Tibial nerve (tissue), 4 donors: Measurements from ENCODE around the gene GPR152. TPM values are rescaled to one million over a fixed set of nuclear protein-coding genes. Genes with fewer than 3 reads are reported as not detected.
"Not testable (repeated sequence)": the region's sequence is repeated elsewhere in the genome, so short reads cannot be mapped to it uniquely, and the experiment has no call there.

Experiments used
- DNase-seq, 2 donors: peaks; one replicate each; pipeline ENCODE4 v3.0.0-alpha.2; 2019; ENCODE audit warnings: low spot score in 2 of 2
- H3K27ac ChIP-seq, 4 donors: fragments of 200-600 bp; sonication (generic) in 3 of 4; one replicate each; pipeline ENCODE4 v1.5.1; 2017 to 2019; ENCODE audit warnings: mild to moderate bottlenecking in 1 of 4
- H3K27me3 ChIP-seq, 2 donors: fragments of 200-600 bp; sonication (generic) in 1 of 2; one replicate each; pipeline versions ENCODE4 v1.5.1 to v1.6.0; 2017 to 2019
- H3K36me3 ChIP-seq, 3 donors: fragments of 200-600 bp; sonication (generic); one replicate each; pipeline ENCODE4 v1.5.1; 2018 to 2019
- H3K4me1 ChIP-seq, 4 donors: fragments of 200-600 bp; sonication (generic) in 3 of 4; one replicate each; pipeline ENCODE4 v1.5.1; 2017 to 2019
- H3K4me3 ChIP-seq, 4 donors: fragments of 200-600 bp; sonication (generic) in 3 of 4; one replicate each; pipeline ENCODE4 v1.5.1; 2017 to 2019; ENCODE audit warnings: mild to moderate bottlenecking in 1 of 4, moderate library complexity in 1 of 4
- H3K9me3 ChIP-seq, 4 donors: fragments of 200-600 bp; sonication (generic) in 3 of 4; one replicate each; pipeline ENCODE4 v1.5.1; 2017 to 2019
- EP300 ChIP-seq, 2 donors: sonication (generic); formaldehyde crosslinking; IDR thresholded peaks; one replicate each; pipeline ENCODE4 v1.6.1; 2017; ENCODE audit warnings: antibody characterized with exemption in 2 of 2, mild to moderate bottlenecking in 1 of 2
- POLR2A ChIP-seq, 2 donors: fragments of 450-650 bp; IDR thresholded peaks; one replicate each; pipeline ENCODE4 v1.6.1; 2017; ENCODE audit warnings: antibody characterized with exemption in 2 of 2, mild to moderate bottlenecking in 2 of 2, moderate library complexity in 2 of 2
- WGBS, 2 donors: methylation state at CpG; one replicate each; pipeline ENCODE4 v1.1.5; 2018; 5-methylcytosine and 5-hydroxymethylcytosine counted together
- total RNA-seq, 4 donors: library from RNA; depleted of rRNA; stranded (reverse); fragments of >200 nt; gene quantifications; one replicate each; pipeline ENCODE4 v1.1.0, GENCODE V29; 2016
- TF ChIP-seq, protein P1 (sequence below), 5 experiments: fragments of 200-600 bp in 3 of 5; fragments of 450-650 bp in 2 of 5; sonication (generic) in 3 of 5; IDR thresholded peaks; one replicate each; pipeline ENCODE4 v1.5.1; 2016 to 2019; ENCODE audit warnings: antibody characterized with exemption in 5 of 5, mild to moderate bottlenecking in 3 of 5, moderate library complexity in 2 of 5

Gene GPR152
- total RNA-seq, 4 donors from 2014 or later: not detected

DNA sequence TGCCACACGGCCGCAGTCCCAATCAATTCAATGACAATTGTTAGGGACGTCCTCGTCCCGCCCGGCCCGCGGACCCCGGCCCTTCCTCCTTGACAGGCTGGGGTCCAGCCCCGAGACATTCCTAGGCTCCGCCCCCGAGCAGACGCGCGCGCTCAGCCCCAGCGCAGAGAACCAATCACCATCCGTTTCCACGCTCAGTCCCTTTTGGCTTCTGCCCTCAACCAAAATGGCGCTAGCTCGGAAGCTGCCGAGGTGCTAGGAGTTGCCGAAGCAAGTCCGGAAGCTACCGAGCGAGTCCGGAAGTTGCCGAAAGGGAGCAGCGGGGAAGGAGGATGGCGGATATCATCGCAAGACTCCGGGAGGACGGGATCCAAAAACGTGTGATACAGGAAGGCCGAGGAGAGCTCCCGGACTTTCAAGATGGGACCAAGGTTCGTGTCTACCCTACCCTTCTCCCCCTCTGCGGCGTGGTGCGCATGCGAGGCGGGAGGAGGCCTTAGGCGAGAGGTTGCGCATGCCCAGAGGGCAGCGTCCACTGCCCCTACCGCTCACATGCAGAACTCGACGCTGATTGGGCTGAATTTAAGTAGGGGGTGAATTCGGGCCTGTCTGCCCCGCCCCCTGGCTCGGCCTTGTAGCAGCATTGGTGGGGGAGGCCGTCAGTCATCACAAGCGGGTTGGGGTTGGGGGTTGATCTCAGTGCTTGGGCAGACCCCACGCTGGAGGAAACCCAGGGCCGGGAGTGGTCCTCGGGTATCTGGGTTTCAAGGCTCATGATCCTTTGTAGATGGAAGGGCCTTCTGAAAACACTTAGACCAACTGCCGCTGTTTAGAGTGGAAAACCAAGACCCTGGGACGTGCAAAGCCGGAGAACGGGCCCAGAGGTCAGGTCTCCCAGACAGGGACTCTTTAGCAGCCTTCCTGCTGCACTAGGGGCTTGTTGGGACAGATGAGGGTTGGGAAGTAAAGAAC, 30.6 kb upstream of the GPR152 start, which contains the start of gene AIP:
Gene AIP, plus strand, starts transcription at position 200 of the 972 bp plus-strand sequence. Its CDS starts 133 bp downstream, at position 333.
- Histone ChIP-seq H3K9me3 (no peaks in the 10 kb centered on the region), H3K27me3 (no peaks in the 10 kb centered on the region), H3K4me3 (peak within 1 kb of the TSS; percentile 33 to 62 (median 54)), H3K36me3 (peaks cover 0 to 15% (median 8%) of the 10 kb centered on the region in 3 donors), H3K27ac (peak within 1 kb of the TSS; percentile 85 to 93 (median 90)), H3K4me1 (peaks cover 0 to 41% (median 21%) of the 10 kb centered on the region in 4 donors)
- 8 to 10% methylated on average over 54 to 60 of the region's 60 CpGs for WGBS, 2 donors
- peak; percentile 12 to 75 for TF ChIP-seq POLR2A (IDR thresholded peaks at IDR 0.05)
- TF ChIP-seq EP300 (IDR thresholded peaks at IDR 0.05): peak; percentile 66 to 94
- TF ChIP-seq, protein P1, sequence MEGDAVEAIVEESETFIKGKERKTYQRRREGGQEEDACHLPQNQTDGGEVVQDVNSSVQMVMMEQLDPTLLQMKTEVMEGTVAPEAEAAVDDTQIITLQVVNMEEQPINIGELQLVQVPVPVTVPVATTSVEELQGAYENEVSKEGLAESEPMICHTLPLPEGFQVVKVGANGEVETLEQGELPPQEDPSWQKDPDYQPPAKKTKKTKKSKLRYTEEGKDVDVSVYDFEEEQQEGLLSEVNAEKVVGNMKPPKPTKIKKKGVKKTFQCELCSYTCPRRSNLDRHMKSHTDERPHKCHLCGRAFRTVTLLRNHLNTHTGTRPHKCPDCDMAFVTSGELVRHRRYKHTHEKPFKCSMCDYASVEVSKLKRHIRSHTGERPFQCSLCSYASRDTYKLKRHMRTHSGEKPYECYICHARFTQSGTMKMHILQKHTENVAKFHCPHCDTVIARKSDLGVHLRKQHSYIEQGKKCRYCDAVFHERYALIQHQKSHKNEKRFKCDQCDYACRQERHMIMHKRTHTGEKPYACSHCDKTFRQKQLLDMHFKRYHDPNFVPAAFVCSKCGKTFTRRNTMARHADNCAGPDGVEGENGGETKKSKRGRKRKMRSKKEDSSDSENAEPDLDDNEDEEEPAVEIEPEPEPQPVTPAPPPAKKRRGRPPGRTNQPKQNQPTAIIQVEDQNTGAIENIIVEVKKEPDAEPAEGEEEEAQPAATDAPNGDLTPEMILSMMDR (IDR thresholded peaks at IDR 0.05): peak in 4 of 5 experiments; percentile 8 to 74 (median 42)
- DNase-seq: peak; percentile 95 to 98

DNA sequence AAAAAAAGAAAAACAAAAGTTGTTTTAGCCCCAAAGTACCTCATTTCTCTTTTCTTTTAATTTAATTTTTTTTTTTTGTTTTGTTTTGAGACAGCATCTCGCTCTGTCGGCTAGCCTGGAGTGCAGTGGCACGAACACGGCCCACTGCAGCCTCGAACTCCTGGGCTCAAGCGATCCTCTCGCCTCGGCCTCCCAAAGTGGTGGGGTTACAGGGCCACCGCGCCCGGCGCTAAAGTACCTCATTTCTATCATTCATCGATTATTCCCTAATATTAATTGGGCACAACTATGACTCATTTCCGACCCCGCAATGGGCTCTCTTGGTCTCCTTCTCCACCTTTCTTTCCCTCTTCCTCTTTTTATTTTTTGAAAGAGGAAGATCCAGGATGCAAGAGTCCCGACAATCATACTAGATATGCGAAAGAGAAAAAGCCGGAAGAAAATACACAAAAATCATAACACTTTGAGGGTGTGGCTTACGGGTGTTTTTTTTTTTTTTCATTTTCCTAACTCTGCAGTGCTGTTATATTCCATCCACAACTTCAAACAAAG, 29.8 kb upstream of the GPR152 start:
- Histone ChIP-seq H3K27me3 (no peaks in the 10 kb centered on the region), H3K4me1 (peaks cover 0 to 41% (median 21%) of the 10 kb centered on the region in 4 donors), H3K9me3 (no peaks in the 10 kb centered on the region), H3K36me3 (peaks cover 0 to 7% (median under 1%) of the 10 kb centered on the region in 3 donors), H3K4me3 (peak overlapping the region; percentile 33 to 62 (median 54)), H3K27ac (peak overlapping the region; percentile 85 to 93 (median 90))
- no peak for DNase-seq
- WGBS, 2 donors: 49 to 51% methylated on average over 19 of the region's 19 CpGs
- TF ChIP-seq, protein P1 (IDR thresholded peaks at IDR 0.05): no peak
- TF ChIP-seq EP300 (IDR thresholded peaks at IDR 0.05) (no peak), POLR2A (IDR thresholded peaks at IDR 0.05) (no peak)

DNA sequence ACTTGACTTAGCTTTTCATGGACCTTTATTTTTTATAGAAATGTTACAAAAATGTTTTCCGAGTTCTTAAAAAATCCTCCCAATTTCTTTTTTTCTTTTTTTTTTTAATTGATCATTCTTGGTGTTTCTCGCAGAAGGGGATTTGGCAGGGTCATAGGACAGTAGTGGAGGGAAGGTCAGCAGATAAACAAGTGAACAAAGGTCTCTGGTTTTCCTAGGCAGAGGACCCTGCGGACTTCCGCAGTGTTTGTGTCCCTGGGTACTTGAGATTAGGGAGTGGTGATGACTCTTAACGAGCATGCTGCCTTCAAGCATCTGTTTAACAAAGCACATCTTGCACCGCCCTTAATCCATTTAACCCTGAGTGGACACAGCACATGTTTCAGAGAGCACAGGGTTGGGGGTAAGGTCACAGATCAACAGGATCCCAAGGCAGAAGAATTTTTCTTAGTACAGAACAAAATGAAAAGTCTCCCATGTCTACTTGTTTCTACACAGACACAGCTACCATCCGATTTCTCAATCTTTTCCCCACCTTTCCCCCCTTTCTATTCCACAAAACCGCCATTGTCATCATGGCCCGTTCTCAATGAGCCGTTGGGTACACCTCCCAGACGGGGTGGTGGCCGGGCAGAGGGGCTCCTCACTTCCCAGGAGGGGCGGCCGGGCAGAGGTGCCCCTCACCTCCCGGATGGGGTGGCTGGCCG, 25.0 kb upstream of the GPR152 start:
- H3K4me1 ChIP-seq, H3K9me3 ChIP-seq, H3K4me3 ChIP-seq, H3K27me3 ChIP-seq, H3K36me3 ChIP-seq, H3K27ac ChIP-seq, DNase-seq: not testable (repeated sequence)
- WGBS, 2 donors: 67 to 69% methylated on average over 14 to 15 of the region's 16 CpGs

DNA sequence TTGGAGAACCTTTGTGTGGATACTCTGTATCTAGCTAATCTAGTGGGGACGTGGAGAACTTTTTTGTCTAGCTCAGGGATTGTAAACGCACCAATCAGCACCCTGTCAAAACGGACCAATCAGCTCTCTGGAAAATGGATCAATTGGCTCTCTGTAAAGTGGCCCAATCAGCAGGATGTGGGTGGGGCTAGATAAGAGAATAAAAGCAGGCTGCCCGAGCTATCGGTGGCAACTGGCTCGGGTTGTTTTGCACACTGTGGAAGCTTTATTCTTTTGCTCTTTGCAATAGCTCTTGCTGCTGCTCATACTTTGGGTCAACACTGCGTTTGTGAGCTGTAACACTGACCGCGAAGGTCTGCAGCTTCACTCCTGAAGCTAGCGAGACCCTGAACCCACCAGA, 24.2 kb upstream of the GPR152 start:
- H3K36me3 ChIP-seq, H3K4me1 ChIP-seq, H3K27me3 ChIP-seq, DNase-seq, H3K9me3 ChIP-seq, H3K4me3 ChIP-seq, H3K27ac ChIP-seq: not testable (repeated sequence)
- 73 to 75% methylated on average over 10 of the region's 10 CpGs for WGBS, 2 donors

DNA sequence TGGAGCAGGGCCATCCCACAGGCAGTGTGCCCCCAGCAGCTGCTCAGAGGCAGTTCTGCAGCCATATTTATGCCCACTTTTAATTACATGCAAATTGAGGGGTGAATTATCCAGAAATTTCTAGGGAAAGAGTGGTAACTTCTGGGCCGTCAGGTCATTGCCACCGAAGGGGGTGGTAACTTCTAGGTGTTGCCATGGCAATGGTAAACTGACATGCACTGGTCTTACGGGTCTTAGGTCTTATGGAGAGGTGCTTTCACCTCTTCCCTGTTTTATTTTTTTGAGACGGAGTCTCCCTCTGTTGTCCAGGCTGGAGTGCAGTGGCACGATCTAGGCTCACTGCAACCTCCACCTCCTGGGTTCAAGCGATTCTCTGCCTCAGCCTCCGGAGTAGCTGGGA, 20.4 kb upstream of the GPR152 start:
- no peak for DNase-seq
- no peaks in the 10 kb centered on the region for H3K27me3 ChIP-seq
- no peak for TF ChIP-seq EP300 (IDR thresholded peaks at IDR 0.05)
- TF ChIP-seq, protein P1 (IDR thresholded peaks at IDR 0.05): no peak
- no peak for TF ChIP-seq POLR2A (IDR thresholded peaks at IDR 0.05)
- no peak overlapping the region for H3K4me3 ChIP-seq
- 79 to 83% methylated on average over 7 of the region's 7 CpGs for WGBS, 2 donors
- peaks cover 0 to 21% (median 8%) of the 10 kb centered on the region in 4 donors for H3K4me1 ChIP-seq
- no peaks in the 10 kb centered on the region for H3K36me3 ChIP-seq
- no peaks in the 10 kb centered on the region for H3K9me3 ChIP-seq
- H3K27ac ChIP-seq: no peak overlapping the region
